GM21576 (cell line): ENCODE results near the gene SPHK1.

Experiments
- ATAC-seq: cut with Tn5 transposase; IDR thresholded peaks from one replicate; pipeline ENCODE4 v1.9.1; 2021; ENCODE audit warnings: mild to moderate bottlenecking, moderate library complexity; ENCODE audit not compliant: unreplicated experiment

SPHK1 gene

DNA sequence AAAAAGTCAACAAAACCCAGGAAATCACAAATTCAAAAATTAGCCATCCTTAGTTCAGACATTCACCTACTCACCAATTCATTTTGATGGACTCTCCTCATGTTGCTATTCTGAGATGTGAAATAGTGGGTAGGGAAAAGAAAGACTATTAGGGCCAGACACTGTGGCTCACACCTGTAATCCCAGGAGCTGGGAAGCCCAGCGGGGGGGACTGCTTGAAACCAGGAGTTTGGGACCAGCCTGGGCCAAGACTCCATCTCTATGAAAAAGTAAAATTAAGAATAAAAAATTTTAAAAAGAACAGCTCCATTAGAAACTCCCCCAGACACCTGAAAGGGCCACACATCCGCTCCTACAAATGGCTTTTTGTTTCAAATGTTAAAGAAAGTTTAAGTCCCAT, 47.1 kb downstream of the SPHK1 start:
- ATAC-seq = no peak

DNA sequence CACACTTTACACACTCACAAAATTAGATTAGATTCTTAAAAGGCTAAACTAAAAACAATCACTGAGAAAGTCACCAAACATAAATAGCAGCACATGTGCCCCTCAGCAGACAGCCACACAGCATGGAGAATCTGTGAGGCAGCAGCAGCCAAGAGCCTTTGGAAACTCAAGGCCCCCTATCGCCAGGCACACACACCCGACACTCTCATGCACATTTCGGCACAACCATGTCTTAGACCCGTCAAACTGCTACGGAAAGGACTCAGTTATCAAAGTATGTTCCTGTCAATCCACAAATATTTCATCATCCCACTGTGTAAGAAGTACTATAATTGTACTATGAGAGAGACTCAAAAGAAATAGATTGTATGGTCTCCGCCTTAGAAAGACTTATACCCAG, 47.6 kb downstream of the SPHK1 start:
- ATAC-seq = no peak

DNA sequence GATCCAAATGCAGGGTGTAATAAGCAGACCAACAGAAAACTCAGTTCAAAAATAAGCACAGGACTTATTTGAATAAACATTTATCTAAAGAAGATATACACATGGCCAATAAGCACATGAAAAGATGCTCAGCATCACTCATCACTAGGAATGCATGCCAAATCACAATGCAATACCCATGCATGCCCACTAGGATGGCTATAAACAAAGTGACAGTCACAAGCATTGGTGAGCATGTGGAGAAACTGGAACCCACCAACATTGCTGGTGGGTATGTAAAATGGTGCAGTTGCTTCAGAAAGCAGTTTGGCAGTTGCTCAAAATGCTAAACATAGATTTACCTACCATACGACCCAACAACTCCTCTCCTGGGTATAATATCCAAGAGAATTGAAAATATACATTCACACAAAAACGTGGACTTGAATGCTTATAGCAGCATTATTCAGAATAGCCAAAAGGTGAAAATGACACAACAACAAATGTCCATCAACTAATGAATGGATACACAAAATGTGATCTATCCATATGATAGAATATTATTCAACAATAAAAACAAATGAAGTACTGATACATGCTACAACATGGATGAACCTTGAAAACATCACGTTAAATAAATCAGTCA, 48.4 kb downstream of the SPHK1 start:
- no peak for ATAC-seq

DNA sequence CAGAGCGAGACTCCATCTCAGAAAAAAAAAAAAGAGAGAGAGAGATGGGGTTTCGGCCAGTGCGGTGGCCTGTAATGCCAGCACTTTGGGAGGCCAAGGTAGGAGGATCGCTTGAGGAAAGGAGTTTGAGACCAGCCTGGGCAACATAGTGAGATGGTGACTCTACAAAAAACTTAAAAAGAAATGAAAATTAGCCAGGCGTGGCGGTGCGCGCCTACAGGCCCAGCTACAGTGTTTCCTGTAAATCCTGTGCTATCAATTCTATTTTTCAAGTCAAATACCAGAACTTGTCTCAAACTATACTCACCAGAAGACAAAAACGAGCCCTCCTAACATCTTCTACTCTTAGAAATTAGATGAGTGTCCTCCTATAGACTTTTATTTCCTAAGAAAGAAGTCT, 49.3 kb downstream of the SPHK1 start:
- no peak for ATAC-seq

DNA sequence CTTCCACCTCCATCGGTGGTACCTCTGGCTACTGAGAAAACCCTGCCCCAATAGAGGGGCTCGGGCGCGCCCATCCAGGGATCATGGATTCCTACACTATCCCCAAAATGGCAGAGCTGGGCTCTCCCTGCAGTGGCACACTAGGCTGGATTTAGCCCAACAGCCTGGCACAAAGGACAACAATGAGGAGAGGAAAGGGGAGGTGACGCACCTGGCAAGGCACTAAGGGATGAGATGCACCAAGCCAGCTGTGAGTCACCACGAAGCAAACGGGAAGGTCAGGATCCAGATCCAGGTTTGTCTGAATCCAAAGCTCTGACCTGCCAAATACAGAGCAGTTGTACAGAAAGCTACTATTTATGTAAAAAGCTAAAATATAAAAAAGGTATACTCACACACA, 50.5 kb downstream of the SPHK1 start:
- ATAC-seq = no peak

DNA sequence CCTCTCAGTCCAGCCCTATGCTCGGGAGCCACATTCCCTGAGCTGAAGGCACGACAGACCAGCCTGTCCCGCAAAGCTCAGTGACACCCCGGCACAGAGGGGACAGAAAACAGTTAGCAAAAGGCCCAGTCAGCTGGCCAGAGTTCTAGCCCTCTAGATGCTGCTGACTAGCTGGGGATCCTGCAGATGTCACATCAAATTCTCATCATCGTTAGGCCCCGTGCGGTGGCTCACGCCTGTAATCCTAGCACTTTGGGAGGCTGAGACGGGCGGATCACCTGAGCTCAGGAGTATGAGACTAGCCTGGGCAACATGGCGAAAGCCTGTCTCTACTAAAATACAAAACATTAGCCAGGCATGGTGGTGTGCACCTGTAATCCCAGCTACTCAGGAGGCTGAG, 51.3 kb downstream of the SPHK1 start:
- no peak for ATAC-seq
